Measurements from ENCODE around the gene CDCA7.
"Not testable (repeated sequence)": the region's sequence is repeated elsewhere in the genome, so short reads cannot be mapped to it uniquely, and the experiment has no call there.

Gene CDCA7

GRCh38 chr2:173402405-173402974, 47.8 kb downstream of the CDCA7 start:
- peak; percentile 26 to 52 for DNase-seq (ENCODE audit: low read depth in 2 of 2, low spot score in 1 of 2)

GRCh38 chr2:173404841-173405750, 50.4 kb downstream of the CDCA7 start:
- no peak for DNase-seq (ENCODE audit: low read depth in 2 of 2, low spot score in 1 of 2)

GRCh38 chr2:173407176-173407575, 52.5 kb downstream of the CDCA7 start:
- no peak for DNase-seq (ENCODE audit: low read depth in 2 of 2, low spot score in 1 of 2)

- no peak for DNase-seq (ENCODE audit: low read depth in 2 of 2, low spot score in 1 of 2)
These were observed 53.0 kb downstream of the CDCA7 start for GRCh38 chr2:173407646-173408045.

GRCh38 chr2:173410579-173410978, 55.9 kb downstream of the CDCA7 start:
- DNase-seq (ENCODE audit: low read depth in 2 of 2, low spot score in 1 of 2): no peak

GRCh38 chr2:173412628-173413027, 58.0 kb downstream of the CDCA7 start:
- DNase-seq (ENCODE audit: low read depth in 2 of 2, low spot score in 1 of 2): no peak

- no peak for DNase-seq (ENCODE audit: low read depth in 2 of 2, low spot score in 1 of 2)
These were observed 60.2 kb downstream of the CDCA7 start for GRCh38 chr2:173414823-173415322.

GRCh38 chr2:173415431-173416381, 61.0 kb downstream of the CDCA7 start:
- DNase-seq (ENCODE audit: low read depth in 2 of 2, low spot score in 1 of 2): no peak

GRCh38 chr2:173416415-173417152, 61.9 kb downstream of the CDCA7 start:
- DNase-seq (ENCODE audit: low read depth in 2 of 2, low spot score in 1 of 2): not testable (repeated sequence)

GRCh38 chr2:173417341-173417740, 62.7 kb downstream of the CDCA7 start:
- DNase-seq (ENCODE audit: low read depth in 2 of 2, low spot score in 1 of 2): no peak

- DNase-seq (ENCODE audit: low read depth in 2 of 2, low spot score in 1 of 2): no peak
These were observed 63.1 kb downstream of the CDCA7 start for GRCh38 chr2:173417802-173418201.

Data from stimulated activated CD8-positive, alpha-beta memory T cell treated with anti-CD3 and anti-CD28 coated beads, Interleukin-4, amount 100 ng/mL, for 4 hours (primary cell).